ENCODE data around the gene PFDN1. TPM values are rescaled to one million over a fixed set of nuclear protein-coding genes. Genes with fewer than 3 reads are reported as not detected.

PFDN1 gene
- total RNA-seq, 1 donor from 2014 or later, result 68.7 TPM

- DNase-seq (no peak), ATAC-seq (ENCODE audit: poor library complexity) (no peak)
- intact Hi-C loops (cut with DNase I), result no loop called here
Observed at GRCh38 chr5:140248414-140248813, 54.5 kb downstream of the PFDN1 start.

GRCh38 chr5:140246378-140247122 lies 56.4 kb downstream of the PFDN1 start:
- ATAC-seq (ENCODE audit: poor library complexity) (peak; percentile 55), DNase-seq (peak; percentile 59)
- intact Hi-C loops (cut with DNase I), result no loop called here

GRCh38 chr5:140245926-140246325 lies 57.0 kb downstream of the PFDN1 start:
- no peak for ATAC-seq (ENCODE audit: poor library complexity)
- DNase-seq, result no peak
- intact Hi-C loops (cut with DNase I), result loop anchor here (2.0 kb wide), 1 partner anchor 105 kb away; no protein-coding TSS in a partner anchor

GRCh38 chr5:140245341-140245740 lies 57.6 kb downstream of the PFDN1 start:
- DNase-seq (no peak), ATAC-seq (ENCODE audit: poor library complexity) (no peak)
- intact Hi-C loops (cut with DNase I), result loop anchor here (2.0 kb wide), 1 partner anchor 105 kb away; no protein-coding TSS in a partner anchor

GRCh38 chr5:140244525-140245025 lies 58.3 kb downstream of the PFDN1 start:
- DNase-seq, result peak; percentile 96
- intact Hi-C loops (cut with DNase I), result loop anchor here (2.0 to 5.0 kb wide), 2 partner anchors 67 to 106 kb away; partner anchors contain the start of gene CYSTM1
- ATAC-seq (ENCODE audit: poor library complexity), result peak; percentile 63

GRCh38 chr5:140243706-140244250 lies 59.1 kb downstream of the PFDN1 start:
- no peak for DNase-seq
- intact Hi-C loops (cut with DNase I), result loop anchor here (2.0 to 5.0 kb wide), 2 partner anchors 66 to 107 kb away; partner anchors contain the start of gene CYSTM1
- no peak for ATAC-seq (ENCODE audit: poor library complexity)

- no peak for DNase-seq
- intact Hi-C loops (cut with DNase I), result loop anchor here (5.0 kb wide), 1 partner anchor 66 kb away; the partner anchor contains the start of gene CYSTM1
Observed at GRCh38 chr5:140242890-140243585, 59.9 kb downstream of the PFDN1 start.

GRCh38 chr5:140242099-140242498 lies 60.8 kb downstream of the PFDN1 start:
- no peak for DNase-seq
- intact Hi-C loops (cut with DNase I), result loop anchor here (5.0 kb wide), 1 partner anchor 65 kb away; the partner anchor contains the start of gene CYSTM1
- ATAC-seq (ENCODE audit: poor library complexity), result no peak

More at GRCh38 chr5:140242890-140243585, 59.9 kb downstream of the PFDN1 start:
- no peak for ATAC-seq (ENCODE audit: poor library complexity)

GRCh38 chr5:140240987-140241706 lies 61.8 kb downstream of the PFDN1 start:
- intact Hi-C loops (cut with DNase I), result loop anchor here (5.0 kb wide), 1 partner anchor 64 kb away; the partner anchor contains the start of gene CYSTM1
- DNase-seq (peak; percentile 94), ATAC-seq (ENCODE audit: poor library complexity) (peak; percentile 83)

GRCh38 chr5:140239939-140240700 lies 62.8 kb downstream of the PFDN1 start:
- DNase-seq (peak; percentile 68), ATAC-seq (ENCODE audit: poor library complexity) (peak; percentile 37)
- intact Hi-C loops (cut with DNase I), result loop anchor here (5.0 kb wide), 1 partner anchor 63 kb away; the partner anchor contains the start of gene CYSTM1

- ATAC-seq (ENCODE audit: poor library complexity) (no peak), DNase-seq (no peak)
- intact Hi-C loops (cut with DNase I), result no loop called here
Observed at GRCh38 chr5:140239461-140239860, 63.4 kb downstream of the PFDN1 start.

GRCh38 chr5:140238756-140239155 lies 64.1 kb downstream of the PFDN1 start:
- no peak for ATAC-seq (ENCODE audit: poor library complexity)
- DNase-seq, result no peak

GRCh38 chr5:140236891-140237598 lies 65.9 kb downstream of the PFDN1 start:
- DNase-seq (no peak), ATAC-seq (ENCODE audit: poor library complexity) (no peak)
- intact Hi-C loops (cut with DNase I), result no loop called here

More at GRCh38 chr5:140238756-140239155, 64.1 kb downstream of the PFDN1 start:
- intact Hi-C loops (cut with DNase I), result no loop called here

- DNase-seq (no peak), ATAC-seq (ENCODE audit: poor library complexity) (no peak)
- intact Hi-C loops (cut with DNase I), result no loop called here
Observed at GRCh38 chr5:140235791-140236551, 66.9 kb downstream of the PFDN1 start.

GRCh38 chr5:140234377-140234989 lies 68.4 kb downstream of the PFDN1 start:
- ATAC-seq (ENCODE audit: poor library complexity) (no peak), DNase-seq (no peak)
- intact Hi-C loops (cut with DNase I), result no loop called here

GRCh38 chr5:140232731-140233130 lies 70.2 kb downstream of the PFDN1 start:
- intact Hi-C loops (cut with DNase I), result no loop called here
- no peak for DNase-seq
- ATAC-seq (ENCODE audit: poor library complexity), result no peak

All from Right ventricle myocardium superior (tissue), 1 donor.